GM18499 (cell line): ENCODE data around the gene TRPT1.
"Not testable (repeated sequence)": the region's sequence is repeated elsewhere in the genome, so short reads cannot be mapped to it uniquely, and the experiment has no call there.

Source experiments
- ATAC-seq: cut with Tn5 transposase; IDR thresholded peaks from one replicate; pipeline ENCODE4 v1.9.1; 2021; ENCODE audit warnings: moderate number of reproducible peaks; ENCODE audit not compliant: insufficient read depth, unreplicated experiment

The TRPT1 gene

DNA sequence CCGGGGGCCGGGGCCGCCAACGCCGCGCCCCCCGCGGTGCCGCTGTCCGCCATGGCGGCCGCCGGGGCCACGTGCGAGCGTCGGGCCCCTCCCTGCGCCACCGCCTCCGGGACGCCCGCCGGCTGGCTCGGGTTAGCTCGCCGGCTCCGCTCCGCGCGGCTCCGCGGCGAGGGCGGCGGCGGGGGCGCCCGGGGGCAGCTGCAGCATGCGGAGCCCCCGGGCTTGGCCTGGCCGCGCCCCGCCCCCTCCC, 20.6 kb upstream of the TRPT1 start:
- ATAC-seq, result not testable (repeated sequence)

DNA sequence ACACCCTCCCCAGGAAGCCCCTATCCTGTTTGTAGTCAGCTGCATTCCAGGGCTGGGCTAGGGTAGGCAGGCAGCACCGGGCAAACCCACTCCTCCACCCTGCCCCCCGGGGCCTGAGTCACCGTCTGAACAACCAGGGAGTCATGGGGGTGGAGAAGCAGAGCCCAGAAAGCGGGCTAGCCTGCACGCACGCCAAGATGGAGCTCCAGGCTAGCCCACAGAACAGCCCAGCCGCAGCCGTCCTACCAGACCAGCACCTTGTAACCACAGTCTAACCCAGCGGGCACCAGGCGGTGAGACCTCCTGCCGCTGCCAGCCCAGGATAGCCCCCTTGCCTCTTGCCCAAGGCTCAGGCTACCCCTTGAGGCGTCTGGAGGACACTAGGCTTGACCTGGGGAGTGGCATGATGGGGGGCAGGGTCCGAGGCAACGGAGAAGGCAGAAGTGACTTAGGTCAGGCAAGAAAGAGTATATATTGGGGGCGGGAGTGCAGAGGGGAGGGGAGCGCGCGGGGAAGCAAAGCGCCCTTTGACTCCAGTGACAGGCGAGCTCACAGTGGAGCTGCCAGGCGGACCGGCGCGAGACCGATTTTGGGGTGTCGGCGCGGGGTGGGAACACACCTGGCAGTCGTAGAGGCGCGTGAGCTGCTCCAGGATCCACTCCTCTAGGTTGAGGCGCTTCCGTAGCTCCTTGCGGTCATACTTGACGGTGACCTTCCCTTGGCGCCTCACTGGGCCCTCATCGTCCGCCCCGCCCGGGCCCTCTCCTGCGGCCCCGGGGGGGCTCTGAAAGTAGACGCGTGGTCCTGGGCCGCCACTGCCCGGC, 20.0 kb upstream of the TRPT1 start:
- no peak for ATAC-seq

DNA sequence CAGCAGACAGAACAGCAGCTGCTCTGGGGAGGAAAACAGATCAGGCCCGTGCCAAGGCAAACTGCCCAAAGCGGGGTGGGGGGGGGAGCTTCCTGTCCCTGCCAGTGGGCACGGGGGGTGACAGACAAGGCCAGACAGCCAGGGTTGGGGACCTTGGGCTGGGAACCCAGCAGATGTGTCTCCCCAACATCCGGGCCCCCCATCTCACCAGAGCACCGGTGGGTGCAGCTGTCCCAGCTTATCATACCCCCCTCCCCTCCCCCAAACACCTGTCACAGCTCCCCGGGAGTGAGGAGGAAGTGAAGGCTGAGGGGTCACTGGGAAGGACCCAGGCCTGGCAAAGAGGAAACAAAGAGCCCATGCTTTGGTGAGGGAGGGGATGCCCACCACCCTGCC, 19.4 kb upstream of the TRPT1 start:
- no peak for ATAC-seq

DNA sequence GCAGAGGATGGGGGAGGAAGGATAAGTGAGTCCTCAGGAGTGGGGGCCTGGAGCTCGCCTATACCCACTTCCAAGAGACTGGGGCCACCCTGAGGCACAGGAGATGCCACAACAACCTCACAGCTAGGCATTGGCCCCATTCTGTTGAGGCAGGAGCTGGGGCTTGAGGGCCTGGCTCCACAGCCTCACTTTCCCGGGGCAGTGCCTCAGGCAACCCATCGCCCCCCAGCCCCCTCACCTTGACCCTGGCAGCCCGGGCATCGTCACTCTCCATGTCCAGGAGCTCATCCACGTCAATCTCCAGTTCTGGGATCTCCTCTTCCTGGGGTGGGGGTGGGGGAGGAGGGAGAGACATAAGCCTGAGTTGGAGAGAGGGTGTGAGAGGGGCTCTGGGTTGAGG, 19.0 kb upstream of the TRPT1 start:
- ATAC-seq, result no peak

DNA sequence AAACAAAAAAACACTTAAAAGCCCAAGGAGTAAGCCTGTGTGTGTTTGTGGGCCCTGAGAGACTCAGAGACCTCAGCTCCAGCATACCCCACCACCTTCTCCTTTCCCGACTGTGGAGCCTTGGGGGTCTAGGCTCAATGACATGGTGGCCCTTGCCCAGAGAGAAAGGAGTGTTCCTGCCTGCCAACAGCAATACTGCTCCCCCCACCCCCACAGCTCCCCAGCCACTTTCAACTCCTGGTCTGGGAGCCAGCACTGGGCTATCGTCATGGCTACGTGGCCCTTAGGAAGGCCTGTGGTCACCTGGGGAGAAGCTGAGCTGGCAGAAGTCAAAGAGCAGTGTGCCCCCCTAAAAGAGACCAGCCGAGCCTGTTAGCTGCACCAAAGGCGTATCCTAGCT, 18.1 kb upstream of the TRPT1 start:
- no peak for ATAC-seq

DNA sequence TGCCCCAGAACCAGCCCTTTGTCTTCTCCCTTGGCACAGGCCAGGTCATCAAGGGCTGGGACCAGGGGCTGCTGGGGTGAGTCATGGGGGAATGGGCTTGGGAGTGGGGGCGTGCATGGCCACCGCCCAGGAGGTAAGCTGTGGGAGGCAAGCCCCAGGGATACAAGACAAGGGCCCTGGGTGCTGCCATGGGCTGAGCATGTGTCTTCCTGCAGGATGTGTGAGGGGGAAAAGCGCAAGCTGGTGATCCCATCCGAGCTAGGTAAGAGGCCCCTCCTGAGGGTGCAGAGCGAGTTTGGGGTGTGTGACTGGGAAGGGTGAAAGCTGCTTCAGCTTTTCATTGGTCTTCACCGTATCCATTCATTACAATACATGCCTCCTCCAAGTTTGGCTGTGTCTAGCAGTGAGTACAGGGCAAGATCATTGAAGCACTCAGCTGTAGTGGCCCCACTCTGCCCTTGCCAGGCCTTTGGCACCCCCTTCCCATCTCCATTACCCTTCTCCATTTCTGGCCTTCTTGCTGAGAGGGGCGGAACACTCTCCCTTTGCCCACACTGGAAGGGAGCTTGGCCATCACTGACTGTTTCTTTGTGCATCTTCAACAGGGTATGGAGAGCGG, 17.4 kb upstream of the TRPT1 start:
- no peak for ATAC-seq

DNA sequence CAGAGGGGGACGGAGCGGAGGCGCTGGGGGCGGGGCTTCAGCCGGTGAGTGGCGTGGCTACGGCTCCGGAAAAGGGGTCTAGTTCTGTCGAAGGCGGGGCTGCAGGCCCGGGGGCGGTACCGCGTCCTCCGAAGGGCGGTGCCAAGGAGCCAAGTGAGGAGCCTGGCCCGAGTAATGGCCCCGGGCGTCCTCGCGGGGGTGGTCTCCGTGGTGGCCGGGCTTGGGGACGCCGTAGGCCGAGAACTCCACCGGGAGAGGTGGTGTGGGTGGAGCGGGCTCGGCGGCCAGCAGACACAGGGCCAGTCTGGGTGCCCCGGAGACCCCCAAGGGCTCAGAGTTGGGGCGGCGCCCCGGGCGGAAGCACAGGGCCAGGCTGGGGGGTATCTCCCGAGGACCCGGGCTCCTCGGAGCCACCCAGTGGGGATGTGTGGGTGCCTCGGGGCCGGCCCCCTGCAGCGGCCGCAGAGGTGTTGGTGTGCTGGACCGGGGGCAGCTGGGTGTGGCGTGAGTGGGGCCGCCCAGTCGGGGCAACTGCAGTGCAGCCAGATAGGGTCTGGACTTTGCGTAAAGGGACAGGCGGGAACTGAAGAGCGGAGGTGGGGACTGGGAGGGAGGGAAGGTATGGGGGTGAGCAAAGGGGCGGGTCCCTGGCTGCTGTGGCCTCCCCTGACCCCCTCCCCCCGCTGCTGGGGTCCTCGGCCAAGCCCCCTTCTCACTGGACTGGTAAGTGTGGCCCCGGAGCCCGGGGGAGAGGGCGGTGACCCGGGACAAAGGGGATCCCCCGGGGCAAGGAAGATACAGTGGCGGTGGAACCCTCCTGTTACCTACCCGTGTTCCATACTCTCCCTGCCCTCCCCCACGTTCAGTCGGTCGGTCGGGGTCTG, 15.7 kb upstream of the TRPT1 start:
- no peak for ATAC-seq

DNA sequence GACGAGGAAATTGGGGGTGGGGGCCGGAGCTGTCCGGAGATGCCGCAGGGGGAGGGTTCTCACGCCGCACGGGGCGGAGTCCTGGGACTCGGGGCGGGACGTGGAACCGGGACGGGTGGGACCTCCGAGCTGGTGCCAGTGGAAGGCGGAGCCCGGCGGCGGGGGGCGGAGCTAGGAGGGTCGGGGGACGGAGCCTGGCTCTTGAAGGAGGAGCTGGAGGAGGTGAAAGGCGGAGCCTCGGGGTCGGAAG, 15.2 kb upstream of the TRPT1 start:
- peak; percentile 39 for ATAC-seq

DNA sequence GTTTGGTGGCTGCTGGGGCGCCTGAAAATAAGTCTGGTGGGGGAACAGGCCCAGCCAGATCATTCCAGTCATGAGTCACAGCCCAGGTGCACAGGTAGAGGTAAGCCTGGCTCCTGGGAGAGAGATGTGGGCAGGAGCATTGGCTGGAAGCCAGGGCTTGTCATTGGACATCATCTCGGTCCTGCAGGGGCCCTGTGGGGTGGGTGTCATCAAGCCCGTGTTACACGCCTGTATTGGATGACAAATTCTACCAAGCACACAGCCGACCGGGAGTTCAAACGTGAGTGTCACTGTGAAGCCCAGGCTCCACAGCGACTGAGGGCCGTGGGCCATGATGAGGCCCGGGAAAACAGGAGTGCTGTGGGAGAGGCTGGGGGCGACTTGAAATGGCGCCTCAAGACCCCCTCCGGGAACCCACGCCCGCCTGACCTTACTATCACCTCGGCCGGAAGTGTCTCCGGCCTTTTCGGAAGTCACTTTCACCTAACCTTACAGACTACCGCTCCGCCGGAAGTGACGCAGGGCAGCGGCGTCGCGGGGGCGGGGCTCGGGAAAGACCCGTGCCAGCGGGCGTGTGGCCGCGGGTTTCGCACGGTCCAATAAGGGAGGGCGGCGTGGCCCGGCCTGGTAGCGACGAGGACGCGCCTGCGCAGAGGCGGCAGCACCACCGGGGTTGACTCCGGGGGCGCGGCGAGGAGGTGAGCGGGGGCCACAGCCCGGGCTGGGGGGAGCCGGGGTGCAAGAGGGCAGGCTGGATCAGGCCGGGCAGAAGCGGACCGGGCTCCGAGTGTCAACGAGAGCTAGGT, 14.7 kb upstream of the TRPT1 start, which contains the start of gene FKBP2:
Gene FKBP2, plus strand, starts transcription at position 661 of the 806 bp plus-strand sequence. CDS start 1,293 bp downstream, outside the sequence.
- peak; percentile 34 for ATAC-seq

DNA sequence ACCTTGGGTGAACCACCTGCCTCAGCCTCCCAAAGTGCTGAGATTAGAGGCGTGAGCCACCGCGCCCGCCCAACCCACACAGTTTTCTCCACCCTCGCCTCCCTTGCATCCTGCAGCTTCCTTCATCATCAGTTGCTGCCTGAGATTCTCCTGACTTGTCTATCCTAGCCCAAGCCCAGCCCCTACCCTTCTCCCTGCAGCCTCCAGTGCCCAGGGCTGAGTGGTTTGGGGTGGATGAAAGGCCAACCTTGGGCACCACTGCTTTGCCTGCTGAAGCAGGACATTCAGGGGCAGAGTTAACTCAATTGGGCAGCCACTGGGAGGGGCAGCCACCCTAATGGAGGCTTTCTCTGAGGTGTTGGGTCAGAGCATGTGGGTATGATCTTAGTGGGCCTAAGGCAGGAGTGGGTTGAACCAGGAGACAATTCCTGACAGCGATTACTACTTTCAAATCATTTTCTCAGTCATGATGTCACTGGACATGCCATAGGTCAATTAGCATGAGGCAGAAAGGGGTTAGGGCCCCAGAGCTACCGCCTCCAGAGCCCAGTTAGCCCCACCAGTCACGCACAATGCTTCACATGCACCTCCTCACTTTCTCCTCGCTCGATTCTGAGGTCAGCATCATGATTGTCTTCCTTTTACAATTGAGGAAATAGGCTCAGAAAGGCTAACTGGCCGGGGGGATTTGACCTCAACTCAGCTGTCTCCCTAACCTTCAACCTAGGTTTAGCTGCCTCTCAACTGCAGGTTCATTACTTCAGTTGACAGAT, 13.9 kb upstream of the TRPT1 start:
- ATAC-seq, result no peak

DNA sequence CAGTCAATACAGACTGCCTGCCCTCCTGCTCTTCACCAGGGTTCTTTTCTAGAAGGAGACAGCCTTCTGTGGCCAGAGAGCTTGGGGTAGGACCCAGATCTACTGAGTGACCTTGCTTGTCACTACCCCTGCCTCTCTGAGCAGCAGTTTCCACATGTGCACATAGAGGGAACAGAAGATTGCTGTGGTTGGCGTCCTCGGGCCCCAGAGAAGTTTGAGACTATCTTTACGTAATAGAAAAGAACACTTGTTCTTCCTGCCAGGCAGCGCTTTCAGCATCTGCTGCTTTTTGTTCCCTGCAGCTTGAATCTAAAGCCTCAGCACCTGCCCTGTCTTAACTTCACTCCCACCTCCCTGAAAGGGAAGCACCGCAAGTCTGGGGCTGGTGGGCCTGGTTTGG, 13.0 kb upstream of the TRPT1 start:
- ATAC-seq, result no peak

DNA sequence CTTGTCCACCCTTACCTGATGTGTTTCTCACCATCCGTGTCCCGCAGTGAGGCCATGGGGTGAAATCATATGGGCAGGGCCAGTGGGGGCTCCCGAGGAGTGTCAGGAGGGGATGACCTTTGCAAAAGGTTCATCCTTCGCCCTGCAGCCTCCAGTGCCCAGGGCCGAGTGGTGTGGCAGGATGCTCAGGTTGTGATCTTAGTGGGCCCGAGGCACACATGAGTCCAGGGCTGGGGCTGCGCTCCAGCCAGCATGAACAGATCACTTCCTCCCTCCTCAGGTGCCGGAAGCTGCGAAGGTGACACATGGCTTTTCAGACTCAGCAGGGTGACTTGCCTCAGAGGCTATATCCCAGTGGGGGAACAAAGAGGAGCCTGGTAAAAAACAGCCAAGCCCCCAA, 12.1 kb upstream of the TRPT1 start:
- ATAC-seq, result no peak

DNA sequence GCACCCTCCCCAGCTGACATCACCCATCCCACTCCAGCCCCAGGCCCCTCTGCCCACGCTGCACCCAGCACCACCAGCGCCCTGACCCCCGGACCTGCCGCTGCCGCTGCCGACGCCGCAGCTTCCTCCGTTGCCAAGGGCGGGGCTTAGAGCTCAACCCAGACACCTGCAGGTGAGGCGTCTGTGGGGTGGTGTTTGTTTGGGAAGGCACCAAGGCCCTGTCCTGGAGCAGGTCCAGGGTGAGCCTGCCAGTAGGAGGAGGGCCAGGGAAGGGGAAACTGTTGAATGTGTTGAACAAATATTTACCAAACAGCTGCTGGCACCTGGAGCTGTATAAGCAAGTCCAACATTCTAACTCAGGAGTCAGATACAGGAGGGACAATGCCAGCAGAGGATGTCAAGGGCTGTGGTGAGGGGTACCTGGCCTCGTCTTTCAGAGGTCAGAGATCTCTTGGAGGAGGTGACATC, 11.5 kb upstream of the TRPT1 start:
- no peak for ATAC-seq

DNA sequence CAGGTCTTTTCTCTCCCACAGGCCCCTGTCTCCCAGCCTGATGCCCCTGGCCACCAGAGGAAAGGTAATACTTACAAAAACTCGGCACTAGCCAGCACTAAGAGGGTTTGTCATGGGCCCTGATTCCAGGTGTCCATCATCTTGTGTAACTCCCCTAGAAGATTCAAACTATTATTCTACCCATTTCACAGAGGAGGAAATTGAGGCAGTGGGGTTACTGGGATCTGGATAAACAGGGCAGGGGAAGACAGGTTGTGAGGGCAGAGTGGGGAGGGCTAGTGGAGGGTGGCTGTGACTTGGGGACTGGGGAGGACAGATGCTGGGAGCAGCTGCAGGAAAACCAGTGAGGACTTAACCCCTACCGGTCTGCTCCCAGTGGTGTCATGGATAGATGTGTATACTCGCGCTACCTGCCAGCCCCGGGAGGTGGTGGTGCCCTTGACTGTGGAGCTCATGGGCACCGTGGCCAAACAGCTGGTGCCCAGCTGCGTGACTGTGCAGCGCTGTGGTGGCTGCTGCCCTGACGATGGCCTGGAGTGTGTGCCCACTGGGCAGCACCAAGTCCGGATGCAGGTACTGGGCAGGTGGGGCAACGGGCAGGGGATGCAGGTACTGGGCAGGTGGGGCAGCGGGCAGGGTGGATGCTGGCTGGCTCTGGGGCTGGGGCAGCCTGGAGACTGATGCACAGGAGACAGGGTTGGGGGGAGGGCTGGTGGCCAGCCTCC, 9.6 kb upstream of the TRPT1 start:
- ATAC-seq, result no peak

DNA sequence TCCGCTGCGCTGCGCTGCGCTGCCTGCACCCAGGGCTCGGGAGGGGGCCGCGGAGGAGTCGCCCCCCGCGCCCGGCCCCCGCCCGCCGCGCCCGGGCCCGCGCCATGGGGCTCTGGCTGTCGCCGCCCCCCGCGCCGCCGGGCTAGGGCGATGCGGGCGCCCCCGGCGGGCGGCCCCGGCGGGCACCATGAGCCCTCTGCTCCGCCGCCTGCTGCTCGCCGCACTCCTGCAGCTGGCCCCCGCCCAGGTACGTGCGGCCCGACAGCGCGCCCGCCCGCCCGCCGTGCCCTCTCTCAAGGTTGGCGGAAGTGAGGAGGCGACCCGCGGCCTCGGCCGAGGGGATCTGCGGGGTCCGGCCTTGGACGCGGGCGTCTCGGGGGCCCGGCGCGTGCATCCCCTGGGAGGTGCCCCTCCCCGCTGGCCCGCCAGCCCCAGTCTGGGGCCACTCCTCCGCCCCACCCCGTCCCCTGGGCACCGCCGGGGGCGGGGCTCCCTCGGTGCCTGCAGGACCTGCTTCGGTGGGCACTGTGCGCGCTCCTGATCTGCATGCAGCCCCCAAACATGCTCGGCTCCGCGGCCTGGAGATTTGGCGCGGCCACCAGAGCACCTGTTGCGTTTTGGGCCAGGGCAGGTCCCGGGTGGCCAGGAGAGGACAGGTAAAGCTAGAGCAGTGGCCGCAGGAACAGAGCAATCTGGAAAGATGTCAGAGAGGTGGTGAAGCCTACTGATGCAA, 8.8 kb upstream of the TRPT1 start:
- ATAC-seq, result no peak

DNA sequence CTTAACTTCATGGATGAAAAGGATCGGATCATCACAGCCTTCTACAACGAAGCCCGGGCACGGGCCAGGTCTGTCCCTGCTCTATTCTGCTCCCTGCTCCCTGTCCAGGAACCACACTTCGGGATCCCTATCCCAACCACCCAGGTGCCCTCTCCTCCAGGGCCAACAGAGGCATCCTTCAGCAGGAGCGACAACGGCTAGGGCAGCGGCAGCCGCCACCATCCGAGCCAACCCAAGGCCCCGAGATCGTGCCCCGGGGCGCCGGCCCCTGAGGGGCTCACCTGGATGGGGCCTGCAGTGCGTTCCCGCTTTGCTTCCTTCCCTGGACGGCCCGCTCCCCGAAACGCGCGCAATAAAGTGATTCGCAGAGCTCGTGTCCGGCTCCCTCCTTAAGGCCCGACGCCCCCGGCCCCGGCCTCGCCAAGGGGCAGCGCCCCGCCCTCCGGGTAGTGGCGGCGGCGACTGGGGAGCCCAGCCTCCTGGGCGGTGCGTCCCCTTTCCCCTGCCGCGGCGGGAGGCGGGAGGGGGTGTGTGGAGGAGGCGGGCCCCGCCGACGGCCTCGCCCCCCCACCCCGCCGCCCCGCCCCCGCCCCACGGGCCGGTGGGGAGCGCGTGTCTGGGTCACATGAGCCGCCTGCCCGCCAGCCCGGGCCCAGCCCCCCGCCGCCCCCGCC, 8.1 kb upstream of the TRPT1 start, which contains the start of gene VEGFB:
Gene VEGFB, plus strand, starts transcription at position 672 of the 674 bp plus-strand sequence. CDS start 250 bp downstream, outside the sequence.
- ATAC-seq, result no peak

DNA sequence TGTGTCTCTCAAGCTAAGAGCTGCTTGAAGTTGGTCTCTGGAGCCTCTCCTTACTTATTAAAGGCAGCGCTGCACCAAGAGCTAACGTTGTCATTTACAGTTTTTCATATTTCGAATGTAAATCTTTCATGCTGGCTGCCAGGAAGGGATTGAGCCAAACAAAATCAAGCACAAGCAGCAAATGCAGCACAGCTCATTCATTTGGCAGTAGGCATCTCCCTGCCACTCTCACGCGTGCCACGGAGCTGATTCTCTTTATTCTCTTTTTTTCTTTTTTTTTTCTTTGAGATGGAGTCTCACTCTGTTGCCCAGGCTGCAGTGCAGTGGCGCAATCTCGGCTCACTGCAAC, 7.0 kb upstream of the TRPT1 start:
- ATAC-seq, result no peak
